HepG2 (cell line): ENCODE results near the gene TBX6. TPM values are rescaled to one million over a fixed set of nuclear protein-coding genes. Genes with fewer than 3 reads are reported as not detected.

ENCODE experiments used
- ASH2L ChIP-seq: fragments of 300-600, 200-600 bp; sonication (generic); IDR thresholded peaks from 2 replicates; pipeline ENCODE4 v1.7.0; 2017; ENCODE audit warnings: low read depth, mild to moderate bottlenecking, moderate library complexity, mixed read lengths, low read length; ENCODE audit not compliant: insufficient read length
- ATF4 ChIP-seq, 2 experiments: fragments of 450-650 bp in 1 of 2; sonication (generic) in 1 of 2; formaldehyde crosslinking; IDR thresholded peaks; 2 replicates each; pipeline versions ENCODE4 v1.5.0 to v1.8.0; 2020 to 2022; ENCODE audit warnings: mild to moderate bottlenecking in 1 of 2, missing genetic modification reagents in 1 of 2
- ATRX ChIP-seq: sonication (generic); formaldehyde crosslinking; IDR thresholded peaks from 2 replicates; pipeline ENCODE4 v1.4.0; 2020; ENCODE audit warnings: missing genetic modification reagents, borderline replicate concordance
- BRCA1 ChIP-seq: sonication (generic); formaldehyde crosslinking; IDR thresholded peaks from 2 replicates; pipeline ENCODE4 v1.4.0; 2020; ENCODE audit warnings: missing genetic modification reagents
- CBX2 ChIP-seq, 2 experiments: fragments of 200-600 bp in 1 of 2; sonication (generic); formaldehyde crosslinking in 1 of 2; IDR thresholded peaks; 2 replicates each; pipeline versions ENCODE4 v1.7.0 to v1.8.1; 2018 to 2022; ENCODE audit warnings: low read depth in 2 of 2, low read length in 1 of 2, mild to moderate bottlenecking in 1 of 2, missing genetic modification reagents in 1 of 2
- CCAR2 ChIP-seq: fragments of 200-400 bp; formaldehyde crosslinking; optimal IDR thresholded peaks from 2 replicates; pipeline ENCODE3; 2018; ENCODE audit warnings: low read depth, mild to moderate bottlenecking, low read length, moderate library complexity
- CSRNP1 ChIP-seq: sonication (generic); formaldehyde crosslinking; IDR thresholded peaks from 2 replicates; pipeline ENCODE4 v1.8.1; 2023; ENCODE audit warnings: mild to moderate bottlenecking, missing genetic modification reagents
- EP300 ChIP-seq, 3 experiments: sonication (generic) in 1 of 3; formaldehyde crosslinking in 1 of 3; IDR thresholded peaks; 2 replicates each; pipeline versions ENCODE4 v1.5.1 to v1.6.1; 2011 to 2020; ENCODE audit warnings: low read depth in 2 of 3, low read length in 2 of 3, borderline replicate concordance in 1 of 3, improper control_type of control experiment in 1 of 3, mild to moderate bottlenecking in 1 of 3, missing genetic modification reagents in 1 of 3, moderate library complexity in 1 of 3
- GATAD1 ChIP-seq: IDR thresholded peaks from 2 replicates; pipeline ENCODE4 v1.6.1; 2016; ENCODE audit warnings: missing genetic modification reagents, missing compliant biosample characterization
- HOXA7 ChIP-seq: sonication (generic); formaldehyde crosslinking; IDR thresholded peaks from 2 replicates; pipeline ENCODE4 v1.8.1; 2022; ENCODE audit warnings: mild to moderate bottlenecking, missing genetic modification reagents, moderate library complexity
- HOXA9 ChIP-seq: sonication (generic); formaldehyde crosslinking; IDR thresholded peaks from 2 replicates; pipeline ENCODE4 v1.8.1; 2022; ENCODE audit warnings: missing genetic modification reagents, mild to moderate bottlenecking, moderate library complexity, borderline replicate concordance
- KAT2B ChIP-seq: fragments of 150-350 bp; IDR thresholded peaks from 2 replicates; pipeline ENCODE4 v1.6.1; 2014; ENCODE audit warnings: low read depth, low read length, borderline replicate concordance
- KDM1A ChIP-seq: IDR thresholded peaks from 2 replicates; pipeline ENCODE4 v1.6.1; 2016; ENCODE audit warnings: missing compliant biosample characterization
- NFATC3 ChIP-seq: sonication (generic); formaldehyde crosslinking; IDR thresholded peaks from 2 replicates; pipeline ENCODE4 v1.5.1; 2020; ENCODE audit warnings: mild to moderate bottlenecking, missing genetic modification reagents
- NFKB2 ChIP-seq: sonication (generic); formaldehyde crosslinking; IDR thresholded peaks from 2 replicates; pipeline ENCODE4 v1.4.0; 2020; ENCODE audit warnings: missing genetic modification reagents, borderline replicate concordance
- PHB2 ChIP-seq: fragments of 450-650 bp; IDR thresholded peaks from 2 replicates; pipeline ENCODE4 v1.6.1; 2018; ENCODE audit not compliant: partially characterized antibody
- POLR2A ChIP-seq, 2 experiments: IDR thresholded peaks; 2 replicates each; pipeline ENCODE4 v1.6.1; 2011; ENCODE audit warnings: low read depth in 2 of 2, low read length in 2 of 2, mild to moderate bottlenecking in 1 of 2, moderate library complexity in 1 of 2; ENCODE audit not compliant: insufficient read depth in 1 of 2
- RXRA ChIP-seq: sonication (generic); formaldehyde crosslinking; IDR thresholded peaks from 2 replicates; pipeline ENCODE4 v1.5.1; 2020; ENCODE audit warnings: missing genetic modification reagents
- SAP130 ChIP-seq: IDR thresholded peaks from 2 replicates; pipeline ENCODE4 v1.6.1; 2016; ENCODE audit warnings: low read depth
- SMC3 ChIP-seq: IDR thresholded peaks from 2 replicates; pipeline ENCODE4 v1.6.1; 2011; ENCODE audit warnings: low read length, improper control_type of control experiment
- SP2 ChIP-seq: sonication (generic); formaldehyde crosslinking; IDR thresholded peaks from 2 replicates; pipeline ENCODE4 v1.5.1; 2020; ENCODE audit warnings: mild to moderate bottlenecking, missing genetic modification reagents
- SSRP1 ChIP-seq: IDR thresholded peaks from 2 replicates; pipeline ENCODE4 v1.6.1; 2016; ENCODE audit warnings: control low read depth
- STAT5B ChIP-seq: sonication (generic); formaldehyde crosslinking; IDR thresholded peaks from 2 replicates; pipeline ENCODE4 v1.4.0; 2020; ENCODE audit warnings: missing genetic modification reagents
- TBL1XR1 ChIP-seq: fragments of 150-350 bp; IDR thresholded peaks from 2 replicates; pipeline ENCODE4 v1.6.1; 2014; ENCODE audit warnings: borderline replicate concordance, low read length; ENCODE audit not compliant: partially characterized antibody
- YEATS2 ChIP-seq: sonication (generic); formaldehyde crosslinking; IDR thresholded peaks from 2 replicates; pipeline ENCODE4 v1.4.0; 2020; ENCODE audit warnings: missing genetic modification reagents, borderline replicate concordance
- ZNF3 ChIP-seq: IDR thresholded peaks from 2 replicates; pipeline ENCODE4 v1.7.0; 2017; ENCODE audit warnings: inconsistent platforms
- ZNF331 ChIP-seq: sonication (generic); formaldehyde crosslinking; IDR thresholded peaks from 2 replicates; pipeline ENCODE4 v1.4.0; 2020; ENCODE audit warnings: missing genetic modification reagents
- ZNF737 ChIP-seq: sonication (generic); formaldehyde crosslinking; IDR thresholded peaks from 2 replicates; pipeline ENCODE4 v1.5.0; 2020; ENCODE audit warnings: missing genetic modification reagents, mild to moderate bottlenecking, borderline replicate concordance
- ZNF879 ChIP-seq: sonication (generic); formaldehyde crosslinking; IDR thresholded peaks from 2 replicates; pipeline ENCODE4 v1.8.1; 2023; ENCODE audit warnings: missing genetic modification reagents
- ZNF891 ChIP-seq: sonication (generic); formaldehyde crosslinking; IDR thresholded peaks from 2 replicates; pipeline ENCODE4 v1.5.0; 2020; ENCODE audit warnings: mild to moderate bottlenecking, missing genetic modification reagents
- polyA plus RNA-seq, 8 experiments: library from polyadenylated mRNA; depleted of rRNA in 3 of 8; stranded (reverse) in 7 of 8; unstranded in 1 of 8; fragments of >200 nt; fragmentation: Illumina TruSeq in 4 of 8; extraction: Trizol in 4 of 8; gene quantifications; 2 replicates each; pipeline versions ENCODE4 v1.2.1 to v1.2.3, GENCODE V29; 2011 to 2016; ENCODE audit warnings: low read depth in 4 of 8, missing spikeins in 1 of 8, mixed read lengths in 1 of 8; ENCODE audit not compliant: insufficient read depth in 1 of 8
- total RNA-seq, 5 experiments: library from RNA; depleted of rRNA; stranded (reverse); fragments of >200 nt; fragmentation: Illumina TruSeq; extraction: Trizol; gene quantifications; 2 replicates each; pipeline ENCODE4 v1.2.3, GENCODE V29; 2016; ENCODE audit warnings: low read depth in 1 of 5

TBX6 gene
- total and polyA plus RNA-seq, 2 of the 13 experiments (the other 11 are each of a cell fraction or from before 2014, with no cell fraction given): 0.24 to 0.42 TPM

DNA sequence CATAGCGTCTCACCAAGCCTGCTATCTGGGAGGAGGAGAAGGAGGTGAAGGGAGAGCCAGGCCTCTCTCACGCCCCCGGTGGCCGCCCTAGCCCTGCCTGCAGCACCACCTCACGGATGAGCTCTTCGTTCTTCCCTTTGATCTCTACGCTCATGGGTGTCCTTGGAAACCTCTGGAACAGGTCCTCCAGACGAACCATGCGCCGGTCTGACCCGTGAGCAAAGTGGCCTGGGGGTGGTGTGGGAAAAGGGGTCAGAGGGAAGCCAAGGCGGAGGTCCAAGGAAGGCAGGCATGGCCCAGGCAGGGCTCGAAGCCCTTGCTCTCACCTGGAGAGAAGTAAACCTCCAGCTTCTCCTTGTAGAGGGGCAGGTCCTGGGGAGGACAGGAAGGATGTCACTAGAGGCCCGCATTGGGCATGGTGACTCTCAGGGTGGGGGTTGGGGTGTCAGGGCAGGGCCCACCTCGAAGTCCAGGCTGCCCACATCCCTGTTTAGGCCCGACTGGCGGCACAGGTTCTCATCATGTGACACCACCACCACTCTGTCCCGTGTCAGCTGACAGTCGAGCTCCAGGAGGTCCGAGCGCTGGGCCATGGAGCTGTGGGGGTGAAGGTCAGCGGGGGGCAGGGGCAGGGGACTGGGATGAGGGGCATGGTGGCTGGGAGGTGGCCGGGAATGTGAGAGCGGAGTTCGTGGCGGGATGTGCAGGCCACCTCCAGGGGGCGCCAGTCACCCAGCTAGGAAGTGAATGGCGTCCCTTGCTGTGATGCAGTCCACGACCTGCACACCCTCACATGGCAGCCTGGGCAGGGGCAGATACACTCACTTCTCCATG, 20.7 kb upstream of the TBX6 start (continued):
- TF ChIP-seq ZNF3 (CRISPR knock-in tag): peak; percentile 75
- no peak for TF ChIP-seq STAT5B (CRISPR knock-in tag)
- peak; percentile 96 for TF ChIP-seq NFATC3 (CRISPR knock-in tag)
- peak; percentile 77 for TF ChIP-seq RXRA
- TF ChIP-seq TBL1XR1: no peak
- TF ChIP-seq ZNF891 (CRISPR knock-in tag): peak; percentile 73; the same call in 1 of the 2 replicates
- TF ChIP-seq YEATS2 (CRISPR knock-in tag): no peak
- no peak for TF ChIP-seq ZNF879
- peak; percentile 74; the same call in 1 of the 2 replicates for TF ChIP-seq SSRP1 (CRISPR knock-in tag)
- peak; percentile 48 for TF ChIP-seq GATAD1
- no peak for TF ChIP-seq CSRNP1
- no peak for TF ChIP-seq BRCA1 (CRISPR knock-in tag)
- TF ChIP-seq HOXA7 (CRISPR knock-in tag): no peak
- TF ChIP-seq SP2 (CRISPR knock-in tag): no peak; the same call in 1 of the 2 replicates
- TF ChIP-seq ASH2L: no peak
- TF ChIP-seq KAT2B: no peak
- TF ChIP-seq ZNF737: peak; percentile 91
- TF ChIP-seq EP300 (IDR thresholded peaks at IDR 0.05; ENCODE audit: low read depth in 2 of 2, low read length in 2 of 2): peak in 1 of 2 experiments; percentile 21; a peak in 1 of 4 replicates
- TF ChIP-seq EP300 (CRISPR knock-in tag; IDR thresholded peaks at IDR 0.05; ENCODE audit: borderline replicate concordance): no peak
- TF ChIP-seq NFKB2 (CRISPR knock-in tag): no peak
- TF ChIP-seq HOXA9: no peak
- peak; percentile 61 for TF ChIP-seq SAP130 (CRISPR knock-in tag)
- no peak for TF ChIP-seq ATRX (CRISPR knock-in tag)
- TF ChIP-seq ATF4 (CRISPR knock-in tag; IDR thresholded peaks at IDR 0.05): no peak
- TF ChIP-seq SMC3: peak; percentile 84
- TF ChIP-seq CCAR2: no peak
- peak; percentile 59 for TF ChIP-seq ZNF331
- TF ChIP-seq CBX2 (IDR thresholded peaks at IDR 0.05; ENCODE audit: low read depth, low read length): no peak
- TF ChIP-seq CBX2 (CRISPR knock-in tag; IDR thresholded peaks at IDR 0.05; ENCODE audit: low read depth): 0 out of 2 replicates have a peak, but pooled peaks have one; percentile 81
- TF ChIP-seq POLR2A (IDR thresholded peaks at IDR 0.05; ENCODE audit: insufficient read depth in 1 of 2, low read depth in 2 of 2, low read length in 2 of 2): peak; percentile 21 to 47; a peak in 1 of 4 replicates
- TF ChIP-seq KDM1A (CRISPR knock-in tag): peak; percentile 96
- TF ChIP-seq PHB2: no peak
